Gastroesophageal sphincter (tissue), 2 donors: ENCODE measurements around the gene IL17RD.

Experiments
- EP300 ChIP-seq: sonication (generic); formaldehyde crosslinking; IDR thresholded peaks from one replicate; pipeline ENCODE4 v1.6.1; 2017; ENCODE audit warnings: antibody characterized with exemption, mild to moderate bottlenecking
- POLR2AphosphoS5 ChIP-seq: sonication (generic); formaldehyde crosslinking; IDR thresholded peaks from one replicate; pipeline ENCODE4 v1.6.1; 2017; ENCODE audit warnings: antibody characterized with exemption

DNA sequence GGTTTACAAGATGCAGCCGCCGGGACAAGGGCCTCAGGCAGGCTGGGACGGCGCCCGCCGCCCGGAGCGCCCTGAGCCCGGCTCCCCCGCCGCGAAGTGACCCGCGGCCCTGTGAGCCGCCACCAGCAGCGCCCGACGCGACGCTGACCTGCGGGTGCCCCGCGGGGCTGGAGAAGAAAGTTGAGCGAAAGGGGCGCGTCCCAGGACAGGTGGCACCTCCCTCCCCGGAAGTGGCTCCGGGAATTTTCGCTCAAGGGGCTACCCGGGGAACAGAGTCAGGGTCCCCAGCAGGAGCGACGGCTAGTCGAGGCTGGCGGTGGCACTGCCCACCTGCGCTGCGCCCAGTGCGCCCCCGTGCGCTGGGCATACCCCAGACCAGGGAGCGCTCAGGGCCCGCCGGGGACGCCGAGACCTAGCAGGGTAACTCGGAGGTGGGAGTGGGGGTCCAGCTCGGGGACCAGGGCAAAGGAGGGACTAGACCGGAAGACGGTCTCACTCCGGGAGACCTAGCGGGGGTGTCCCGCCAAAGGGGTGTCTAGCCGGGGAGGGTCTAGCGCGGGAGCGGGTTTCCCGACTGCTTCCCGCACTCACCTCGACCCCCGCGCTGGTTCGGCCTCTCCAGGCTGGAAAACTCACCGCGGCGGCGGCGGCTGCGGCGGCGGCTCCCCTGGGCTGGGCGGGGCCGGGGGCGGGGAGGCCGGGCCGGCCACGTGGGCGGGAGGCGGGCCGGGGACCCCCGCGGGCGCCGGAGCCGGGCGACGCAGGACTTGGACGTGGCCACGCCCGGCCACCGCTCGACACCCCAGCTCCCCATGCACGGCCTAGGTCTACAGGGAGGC is 86.3 kb downstream of the IL17RD start:
- TF ChIP-seq EP300 (no peak), POLR2AphosphoS5 (no peak)
